ENCODE measurements around the gene CCDC188. TPM values are rescaled to one million over a fixed set of nuclear protein-coding genes. Genes with fewer than 3 reads are reported as not detected.

Gene CCDC188
- total RNA-seq, 1 experiment from 2014 or later = not detected

- Histone ChIP-seq H3K27ac (no peak overlapping the region), H3K4me3 (no peak overlapping the region), H2AFZ (no peak overlapping the region), H3K9me3 (ENCODE audit: insufficient read depth, low read depth) (no peaks in the 10 kb centered on the region), H3K27me3 (ENCODE audit: insufficient read depth, low read depth) (no peaks in the 10 kb centered on the region), H4K20me1 (ENCODE audit: insufficient read depth) (no peaks in the 10 kb centered on the region), H3K9me2 (ENCODE audit: insufficient read depth) (no peaks in the 10 kb centered on the region), H3K4me1 (replicated peaks; ENCODE audit: insufficient read depth) (no peaks in the 10 kb centered on the region), H3K79me2 (ENCODE audit: low read depth) (no peaks in the 10 kb centered on the region), H3K4me2 (no peak overlapping the region), H3F3A (ENCODE audit: insufficient read depth, low read depth) (no peaks in the 10 kb centered on the region), H3K36me3 (ENCODE audit: low read depth) (no peaks in the 10 kb centered on the region)
- no TSS peak for BruUV-seq (replicated peaks)
- intact Hi-C loops (cut with micrococcal nuclease; ENCODE audit: unreplicated experiment) = no loop called here
- ChIA-PET POLR2A (ENCODE audit: unreplicated experiment) (no interaction called here), CTCF (no interaction called here)
- TF ChIP-seq CTCF (conservative IDR thresholded peaks at IDR 0.05) = no peak
- no peak for TF ChIP-seq EZH2 (IDR thresholded peaks at IDR 0.05; ENCODE audit: low read depth)
- no peak for DNase-seq
These were observed 5.5 kb downstream of the CCDC188 start for GRCh38 chr22:20145206-20145831.

GRCh38 chr22:20143883-20144665 is 6.8 kb downstream of the CCDC188 start:
- intact Hi-C loops (cut with micrococcal nuclease; ENCODE audit: unreplicated experiment) = no loop called here

More at GRCh38 chr22:20143883-20144665, 6.8 kb downstream of the CCDC188 start:
- Histone ChIP-seq H3F3A (ENCODE audit: insufficient read depth, low read depth) (no peaks in the 10 kb centered on the region), H3K9me3 (ENCODE audit: insufficient read depth, low read depth) (no peaks in the 10 kb centered on the region), H3K36me3 (ENCODE audit: low read depth) (no peaks in the 10 kb centered on the region), H3K9me2 (ENCODE audit: insufficient read depth) (no peaks in the 10 kb centered on the region), H3K79me2 (ENCODE audit: low read depth) (no peaks in the 10 kb centered on the region), H2AFZ (no peak overlapping the region), H3K27me3 (ENCODE audit: insufficient read depth, low read depth) (no peaks in the 10 kb centered on the region), H3K27ac (no peak overlapping the region), H4K20me1 (ENCODE audit: insufficient read depth) (no peaks in the 10 kb centered on the region), H3K4me3 (no peak overlapping the region), H3K4me2 (no peak overlapping the region), H3K4me1 (replicated peaks; ENCODE audit: insufficient read depth) (no peaks in the 10 kb centered on the region)
- no TSS peak for BruUV-seq (replicated peaks)
- TF ChIP-seq CTCF (conservative IDR thresholded peaks at IDR 0.05) (no peak), EZH2 (IDR thresholded peaks at IDR 0.05; ENCODE audit: low read depth) (no peak)
- CTCF ChIA-PET = no interaction called here
- POLR2A ChIA-PET (ENCODE audit: unreplicated experiment) = no interaction called here
- no peak for DNase-seq
